GM12891 (cell line): Measurements from ENCODE around the gene RBPJL.

ENCODE experiments used
- POLR2A ChIP-seq: IDR thresholded peaks from 2 replicates; pipeline ENCODE4 v1.6.1; 2011; ENCODE audit warnings: low read depth, low read length, control low read depth
- POLR2AphosphoS5 ChIP-seq: IDR thresholded peaks from 2 replicates; pipeline ENCODE4 v1.6.1; 2011; ENCODE audit warnings: low read depth, low read length, control low read depth
- TAF1 ChIP-seq: IDR thresholded peaks from 2 replicates; pipeline ENCODE4 v1.6.1; 2011; ENCODE audit warnings: low read depth, low read length, control low read depth

GRCh38 chr20:45346851-45347250 lies 40.2 kb downstream of the RBPJL start:
- TF ChIP-seq POLR2AphosphoS5 (no peak), POLR2A (no peak), TAF1 (no peak)
